GM19397 (cell line): Measurements from ENCODE around the gene KLF15.

Source experiments
- ATAC-seq: cut with Tn5 transposase; IDR thresholded peaks from one replicate; pipeline ENCODE4 v1.9.1; 2021; ENCODE audit warnings: mild to moderate bottlenecking, moderate library complexity; ENCODE audit not compliant: unreplicated experiment

Gene KLF15

DNA sequence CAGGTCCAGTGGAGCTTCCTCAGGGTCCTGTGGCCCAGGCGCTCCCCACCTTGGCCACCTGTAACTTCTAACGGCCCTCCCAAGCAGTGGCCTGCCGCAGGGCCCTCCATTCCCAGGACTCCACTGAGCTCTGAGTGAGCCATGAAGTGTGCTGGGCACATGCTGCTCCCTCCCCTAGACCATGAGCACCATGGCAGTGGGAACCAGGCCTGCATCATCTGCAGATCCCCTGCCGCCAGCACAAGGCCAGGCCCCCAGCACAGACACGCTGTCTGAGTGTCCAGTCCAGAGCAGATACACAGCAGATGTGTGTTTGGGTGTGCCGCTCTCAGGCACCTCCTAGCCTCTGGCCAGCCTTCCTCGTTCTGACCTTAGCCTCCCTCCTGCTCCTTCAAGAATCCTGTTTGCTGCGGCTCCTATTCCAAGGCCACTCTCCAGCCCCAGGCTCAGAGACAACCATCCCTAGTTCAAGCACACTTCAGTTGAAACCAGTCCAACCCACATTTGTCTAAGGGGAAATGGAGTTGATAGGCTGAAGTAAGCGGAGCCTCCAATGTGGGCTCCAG, 7.0 kb upstream of the KLF15 start:
- ATAC-seq, result no peak

- ATAC-seq, result no peak
Measured at GRCh38 chr3:126361211-126361610, 4.0 kb upstream of the KLF15 start.

DNA sequence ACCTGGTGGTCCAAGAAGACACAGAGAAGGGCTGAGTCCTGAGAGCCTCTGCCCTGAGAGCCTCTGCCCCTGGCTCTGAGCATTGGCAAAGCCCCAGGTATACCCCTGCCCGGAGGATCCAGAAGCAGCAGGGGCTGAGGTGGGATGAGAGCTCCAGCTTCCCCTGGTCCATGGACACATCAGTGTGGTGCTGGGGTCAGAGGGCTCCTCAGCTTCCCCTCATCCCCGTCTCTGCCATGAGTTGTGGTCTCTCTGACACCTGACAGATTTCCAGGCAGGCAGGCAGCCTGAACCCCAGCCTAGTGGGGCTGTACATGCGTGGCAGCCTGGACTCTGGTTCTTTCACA, 3.5 kb upstream of the KLF15 start:
- ATAC-seq, result no peak

DNA sequence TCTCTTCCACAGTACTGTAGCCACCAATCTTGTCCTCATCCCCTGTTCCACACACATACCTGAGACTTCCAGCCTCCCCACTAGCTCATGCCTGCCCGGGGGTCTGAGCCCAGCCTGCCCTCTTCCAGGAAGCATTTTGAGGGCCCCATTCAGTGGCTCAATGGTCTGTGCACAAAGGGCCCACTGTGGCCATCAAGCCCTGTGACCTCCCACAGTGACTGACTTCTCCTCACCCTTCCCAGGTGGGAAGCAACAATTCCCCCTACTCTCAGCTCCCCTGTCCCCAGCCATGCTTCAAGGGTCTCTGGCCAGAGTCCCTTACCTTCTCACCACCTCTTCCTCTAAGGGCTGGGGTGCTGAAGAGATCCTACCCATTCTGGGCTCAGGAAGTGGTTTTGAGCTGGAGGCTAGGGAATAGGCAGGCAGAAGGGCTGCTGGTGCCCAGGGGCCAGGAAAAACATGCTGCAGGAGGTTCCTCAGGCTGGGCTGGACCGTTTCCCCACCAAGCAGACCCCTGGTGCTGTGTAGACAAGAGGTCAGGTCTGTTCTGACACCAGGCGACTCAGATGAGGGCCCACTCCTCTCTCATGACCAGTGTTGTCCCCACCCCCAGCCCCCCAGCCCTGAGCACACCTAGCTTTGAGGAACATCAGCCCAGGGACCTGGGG, 3.0 kb upstream of the KLF15 start:
- ATAC-seq, result no peak

DNA sequence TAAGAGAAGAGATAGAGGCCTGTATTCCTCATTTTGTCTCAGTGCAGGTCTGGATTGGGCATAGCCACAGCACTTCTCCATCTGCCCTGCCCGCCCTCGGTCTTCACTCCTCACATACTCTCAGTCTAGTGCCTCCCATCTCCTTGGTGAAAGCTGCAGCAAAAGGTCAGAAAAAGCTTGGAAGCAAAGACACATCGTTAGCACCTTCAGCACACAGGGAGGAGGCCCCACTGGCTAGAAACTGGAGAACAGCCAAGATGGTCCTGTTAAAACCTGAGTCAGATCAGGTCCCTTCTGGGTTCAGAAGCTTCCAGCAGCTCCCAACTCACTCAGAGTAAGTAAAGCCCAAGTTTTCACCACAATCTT, 1.6 kb upstream of the KLF15 start:
- ATAC-seq, result no peak

- no peak for ATAC-seq
Measured at GRCh38 chr3:126358038-126358815, 1.0 kb upstream of the KLF15 start.

GRCh38 chr3:126356373-126357264, 589 bp downstream of the KLF15 start:
- ATAC-seq, result no peak

DNA sequence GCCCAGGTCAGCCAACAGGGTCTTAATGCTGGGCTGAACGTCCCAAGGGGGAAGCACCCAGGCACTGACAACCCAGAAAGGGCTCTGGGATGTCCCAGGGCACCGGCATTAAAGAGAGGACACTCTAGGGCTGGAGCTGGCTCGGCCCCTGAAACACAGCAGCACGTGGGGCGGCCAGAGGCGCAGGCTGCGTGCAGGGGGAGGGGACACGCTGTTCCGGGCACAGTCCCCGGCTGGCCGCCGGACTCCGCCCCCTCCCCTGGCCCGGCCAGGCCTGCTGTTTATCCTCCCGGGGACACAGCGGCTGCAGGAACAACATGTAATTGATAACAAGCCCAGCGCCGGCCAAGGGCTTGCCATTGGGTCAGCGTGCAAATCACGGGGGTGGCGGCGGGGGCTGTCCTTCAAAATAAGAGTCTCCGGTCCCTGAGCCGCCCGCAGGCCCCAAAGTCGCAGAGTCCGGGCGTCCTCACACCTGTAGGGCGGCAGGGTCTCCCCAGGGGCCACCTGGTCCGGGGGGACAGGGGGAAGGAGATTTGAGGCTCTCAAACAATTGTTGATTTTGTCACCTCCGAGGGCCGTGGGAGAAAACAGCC, 1.3 kb downstream of the KLF15 start:
- ATAC-seq, result no peak

DNA sequence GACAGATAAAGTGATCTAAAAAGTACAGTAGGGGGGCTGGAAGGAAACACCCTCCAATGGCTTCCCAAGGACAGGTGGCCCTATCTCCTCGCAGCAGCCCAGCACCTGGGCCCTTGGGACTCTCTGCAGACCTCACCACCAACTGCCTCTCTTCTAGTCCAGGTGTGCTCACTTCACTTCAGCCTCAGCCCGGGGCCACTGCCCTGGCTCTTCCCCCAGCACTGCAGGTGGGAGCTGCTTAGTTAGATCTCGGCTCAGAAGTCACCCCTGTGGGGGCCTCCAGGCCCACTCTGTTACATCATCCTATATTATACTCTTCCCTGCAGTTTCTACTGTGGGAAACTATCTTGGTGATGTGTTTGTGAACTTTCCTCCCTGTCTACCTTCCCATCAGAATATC, 2.0 kb downstream of the KLF15 start:
- no peak for ATAC-seq

GRCh38 chr3:126354776-126355175, 2.4 kb downstream of the KLF15 start:
- no peak for ATAC-seq

GRCh38 chr3:126353694-126354321, 3.4 kb downstream of the KLF15 start:
- no peak for ATAC-seq

DNA sequence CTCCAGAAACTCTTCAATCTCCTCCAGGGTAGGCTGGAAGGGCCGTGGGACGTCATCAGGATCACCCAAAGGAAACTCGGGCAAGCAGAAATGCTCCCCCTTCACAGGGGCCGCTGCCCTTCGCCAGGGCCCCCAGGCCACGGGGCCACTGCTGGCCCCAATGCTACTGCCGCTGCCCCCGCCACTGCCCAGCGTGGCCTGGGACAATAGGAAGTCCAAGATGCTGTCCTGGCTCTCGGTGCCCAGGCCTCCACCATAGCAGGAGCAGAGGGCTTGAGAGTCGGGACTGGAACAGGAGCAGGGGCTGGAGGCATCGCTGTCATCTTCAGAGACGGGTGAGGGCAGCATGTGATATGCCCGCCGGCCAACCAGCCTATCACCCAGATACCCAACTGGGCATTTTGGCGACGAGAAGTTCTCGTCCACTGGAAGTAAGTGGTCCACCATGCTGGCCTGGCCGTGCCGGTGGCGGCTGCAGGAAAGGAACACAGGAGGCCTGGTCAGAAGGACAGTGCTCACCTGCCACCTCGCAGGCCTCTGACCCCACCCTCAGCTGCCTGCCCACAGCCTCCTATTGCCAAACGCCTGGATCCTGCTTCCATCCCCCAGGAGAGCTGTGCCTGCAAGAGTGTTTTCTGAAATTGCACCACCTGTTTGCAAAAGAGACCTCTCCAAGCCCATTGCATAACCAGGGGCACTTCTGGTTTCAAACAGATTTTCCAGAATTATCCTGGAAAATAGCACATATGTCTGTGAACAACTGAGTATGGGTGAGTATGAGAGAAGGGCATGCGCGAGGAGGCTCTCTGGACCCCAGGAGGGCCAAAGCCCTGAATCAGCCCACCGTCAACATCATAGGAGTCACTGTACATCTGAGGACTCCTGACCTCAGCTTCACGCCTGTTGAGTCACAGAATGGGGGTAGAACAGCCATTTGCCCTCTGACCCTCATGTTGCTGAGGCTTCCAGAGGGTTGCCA, 4.4 kb downstream of the KLF15 start:
- ATAC-seq, result no peak

DNA sequence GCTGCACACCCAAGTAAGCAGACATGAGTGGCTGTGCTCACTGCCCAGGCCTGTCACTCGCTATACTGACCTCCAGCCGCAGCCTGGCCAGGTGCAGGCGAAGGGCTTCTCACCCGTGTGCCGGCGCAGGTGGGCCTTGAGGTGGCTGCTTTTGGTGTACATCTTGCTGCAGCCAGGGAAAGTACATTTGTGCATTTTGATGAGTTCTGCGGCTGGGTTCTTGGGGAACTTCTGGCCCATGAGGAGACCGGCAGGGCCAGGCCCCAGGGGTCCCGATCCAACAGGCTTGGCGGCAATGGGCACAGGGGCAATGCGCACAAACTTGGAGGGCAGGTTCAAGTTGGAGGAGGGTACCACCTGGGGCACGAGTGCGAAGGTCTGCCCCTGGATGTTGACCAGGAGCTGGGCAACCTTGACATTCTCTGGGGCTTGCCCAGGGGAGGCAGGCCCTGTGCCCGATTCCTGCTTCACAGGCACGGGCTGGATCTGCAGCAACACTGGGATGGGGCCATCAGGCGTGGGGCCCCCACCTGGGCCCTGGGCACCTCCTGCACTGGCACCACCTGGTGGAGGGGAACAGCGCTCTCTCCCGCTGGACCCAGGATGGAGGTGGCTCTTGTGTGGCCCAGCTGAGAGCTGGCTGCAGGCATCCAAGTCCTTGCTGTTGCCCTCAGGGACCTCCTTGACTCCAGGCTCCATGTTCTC, 5.3 kb downstream of the KLF15 start:
- no peak for ATAC-seq

GRCh38 chr3:126351086-126351770, 6.0 kb downstream of the KLF15 start:
- no peak for ATAC-seq

DNA sequence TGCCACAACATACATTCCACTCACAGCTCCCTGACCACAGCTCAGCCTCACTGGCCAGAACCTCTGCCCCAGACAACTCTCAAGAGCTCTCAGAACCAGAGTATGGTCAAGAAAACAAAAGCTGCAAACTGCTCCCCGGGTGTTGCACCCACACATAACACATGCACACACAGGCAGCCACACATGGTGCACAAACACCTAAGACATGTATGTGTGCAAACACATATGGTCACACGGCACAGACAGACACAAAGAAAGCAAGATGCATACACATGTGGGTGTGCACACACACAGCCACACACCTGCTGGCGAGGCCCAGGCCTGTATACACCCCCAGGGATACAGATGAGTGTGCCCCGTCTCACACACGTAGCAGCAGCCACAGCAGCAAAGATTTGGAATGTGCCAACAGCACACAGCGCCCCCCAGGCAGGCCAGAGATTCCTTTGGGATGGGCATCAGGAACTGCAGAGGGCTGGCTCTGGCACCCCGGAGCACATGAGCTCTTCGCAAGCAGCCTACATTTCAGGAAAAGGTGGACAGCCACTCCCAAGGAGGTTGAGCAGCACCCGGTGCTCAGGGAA, 6.6 kb downstream of the KLF15 start:
- no peak for ATAC-seq

DNA sequence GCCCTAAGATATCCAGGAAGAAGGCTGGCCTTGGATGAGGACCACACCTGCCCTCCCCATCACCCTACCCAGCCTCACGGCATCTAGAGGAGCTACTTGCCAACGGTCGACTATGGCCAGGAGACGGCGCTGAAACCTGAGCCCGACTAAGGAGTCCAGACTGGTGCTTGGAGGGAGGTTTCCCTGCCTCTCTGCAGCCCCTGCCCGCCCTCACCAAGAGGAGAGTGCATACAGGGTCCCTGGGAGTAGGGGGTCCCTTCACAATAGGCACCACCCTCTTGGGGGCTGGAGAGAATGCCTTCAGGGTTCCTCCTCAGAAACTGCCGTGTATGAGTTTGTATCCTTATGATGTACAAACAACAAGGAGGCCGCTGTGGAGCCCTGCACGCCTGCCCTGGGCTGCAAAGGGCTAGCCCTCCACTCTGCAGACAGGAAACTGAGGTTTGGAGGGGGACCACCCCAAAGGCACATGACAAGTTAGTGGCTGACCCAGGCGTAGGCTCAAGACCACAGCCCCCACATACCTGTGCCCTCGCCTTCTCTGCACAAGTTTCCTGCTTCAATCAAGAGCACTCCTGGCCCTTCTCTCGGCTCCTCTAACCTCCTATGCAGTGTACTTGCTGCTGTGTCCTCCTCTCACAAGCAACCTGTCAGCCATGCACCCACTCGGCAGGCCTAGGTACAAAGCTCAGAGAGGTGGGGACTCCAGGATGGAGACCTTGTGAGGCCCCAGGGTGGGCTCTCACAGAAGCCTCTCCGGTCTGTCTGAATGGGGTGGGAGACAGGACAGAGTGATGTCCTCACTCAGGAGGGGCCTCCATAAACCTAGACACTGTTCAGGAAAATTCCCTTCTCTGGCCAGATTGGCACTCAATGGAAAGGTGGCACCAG, 7.4 kb downstream of the KLF15 start:
- ATAC-seq, result no peak

DNA sequence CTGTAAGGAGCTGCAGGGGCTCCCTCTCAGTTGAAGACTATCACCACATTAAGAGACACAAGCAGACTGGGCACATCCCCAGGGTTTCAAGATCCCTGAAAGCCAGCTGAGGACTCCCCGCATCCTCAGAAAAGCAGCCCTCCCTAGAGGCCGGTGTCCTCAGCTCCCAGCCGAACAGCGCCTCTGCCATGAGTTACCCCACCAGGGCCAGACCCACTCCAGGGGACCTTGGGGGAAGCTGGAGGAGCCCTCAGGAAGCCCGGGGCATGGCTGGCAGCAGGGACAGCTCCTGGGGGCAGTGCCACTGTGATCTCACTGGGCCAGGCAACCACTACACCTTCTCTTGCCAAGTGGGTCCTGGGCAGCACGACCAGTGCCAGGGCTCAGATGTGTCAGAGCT, 8.1 kb downstream of the KLF15 start:
- ATAC-seq, result no peak
